ENCODE measurements around the gene PDGFB. TPM values are rescaled to one million over a fixed set of nuclear protein-coding genes. Genes with fewer than 3 reads are reported as not detected.

The PDGFB gene
- total RNA-seq, 1 experiment from 2014 or later: 9.2 TPM

- TF ChIP-seq ZNF281 (CRISPR knock-in tag; IDR thresholded peaks at IDR 0.05) (no peak), SMAD3 (CRISPR knock-in tag; IDR thresholded peaks at IDR 0.05; ENCODE audit: borderline replicate concordance) (no peak)
These were observed 38.8 kb upstream of the PDGFB start (continued) for GRCh38 chr22:39283322-39284141.

- Mint-ChIP-seq H3K27ac (peak overlapping the region; percentile 45; the same call in 1 of the 2 replicates), H3K4me3 (no peak overlapping the region)
- ATAC-seq: no peak
These were observed 38.0 kb upstream of the PDGFB start for GRCh38 chr22:39282645-39283321.

More at GRCh38 chr22:39282645-39283321, 38.0 kb upstream of the PDGFB start:
- Mint-ChIP-seq H3K36me3 (no peaks in the 10 kb centered on the region), H3K9me3 (peaks cover 9% of the 10 kb centered on the region), H3K27me3 (ENCODE audit: low read depth) (no peaks in the 10 kb centered on the region), H3K4me1 (peaks cover 27% of the 10 kb centered on the region)
- POLR2A ChIA-PET: interaction anchor here (1.0 kb wide), 2 partner anchors 37 to 68 kb away, joined by 3 to 4 read pairs; partner anchors contain the start of gene RPL3
- CTCF ChIA-PET: interaction anchor here (1.5 to 1.7 kb wide), 2 partner anchors 28 to 112 kb away, joined by 5 read pairs; no protein-coding TSS in a partner anchor
- no peak for DNase-seq (ENCODE audit: low spot score)
- no peak for TF ChIP-seq MAX (CRISPR knock-in tag; IDR thresholded peaks at IDR 0.05)
- no peak for TF ChIP-seq ATF1 (CRISPR knock-in tag; IDR thresholded peaks at IDR 0.05)
- no peak for TF ChIP-seq E2F1 (CRISPR knock-in tag; IDR thresholded peaks at IDR 0.05)
- TF ChIP-seq JUN (CRISPR knock-in tag; IDR thresholded peaks at IDR 0.05): no peak
- no peak for TF ChIP-seq ZBTB21 (CRISPR knock-in tag; IDR thresholded peaks at IDR 0.05; ENCODE audit: borderline replicate concordance)
- TF ChIP-seq ESRRA (CRISPR knock-in tag; IDR thresholded peaks at IDR 0.05; ENCODE audit: borderline replicate concordance): no peak
- TF ChIP-seq GABPB1 (CRISPR knock-in tag; IDR thresholded peaks at IDR 0.05): no peak
- TF ChIP-seq ZNF532 (CRISPR knock-in tag; IDR thresholded peaks at IDR 0.05; ENCODE audit: borderline replicate concordance): no peak
- TF ChIP-seq ATF2 (CRISPR knock-in tag; IDR thresholded peaks at IDR 0.05; ENCODE audit: borderline replicate concordance, low read depth): no peak

Data from WTC11 (cell line).